ENCODE data around the gene TRAF1. TPM values are rescaled to one million over a fixed set of nuclear protein-coding genes. Genes with fewer than 3 reads are reported as not detected.

TRAF1 gene
- total RNA-seq, 4 donors from 2014 or later: 2.2 to 7.2 (median 4.3) TPM

DNA sequence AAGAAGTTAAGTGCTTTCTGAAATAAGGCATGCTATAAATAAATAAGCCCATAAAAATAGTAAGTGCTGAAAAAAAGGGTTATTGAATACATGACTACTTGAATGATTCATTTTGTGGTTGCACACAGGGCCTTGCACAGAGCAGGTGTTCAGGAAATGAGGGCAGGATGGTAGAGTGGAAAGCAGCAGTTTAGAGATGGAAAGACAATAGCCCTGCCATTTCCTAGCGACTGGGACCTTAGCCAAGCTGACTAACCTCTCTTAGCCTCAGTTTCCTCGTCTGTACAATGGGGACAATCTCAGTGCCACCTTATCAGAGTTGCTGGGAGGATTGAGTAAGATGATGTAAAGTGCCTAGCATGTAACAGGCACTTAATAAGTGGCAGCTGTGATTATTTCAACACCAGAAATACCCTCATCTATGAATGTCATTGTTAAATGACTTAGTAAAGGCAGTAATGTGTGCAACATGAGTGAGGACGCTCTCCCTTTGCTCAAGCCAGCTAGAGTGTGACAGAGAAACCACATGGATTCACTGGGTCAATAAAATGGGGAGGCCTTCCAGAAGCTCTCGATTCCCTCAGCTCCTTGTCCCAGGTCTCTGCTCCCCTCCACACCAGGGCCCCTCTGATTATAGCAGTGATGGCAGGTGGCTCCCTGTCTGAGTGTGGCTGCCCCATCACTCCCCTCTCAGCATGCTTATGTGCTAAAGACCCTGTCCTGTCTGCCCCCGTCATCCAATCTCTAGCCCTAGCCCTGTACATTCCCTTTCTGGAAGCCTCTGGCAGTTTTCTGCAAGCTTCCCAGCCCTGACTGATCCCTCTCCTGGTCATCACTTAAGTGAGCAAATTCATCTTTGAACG, 33.6 kb downstream of the TRAF1 start:
- in situ Hi-C loops (cut with MboI; ENCODE audit: low pct_ligation_motif_present in 1 of 4, low pct_unique_long_range_greater_than_20kb in 1 of 4, low sequenced_read_pairs in 3 of 4): no loop called here
- H3K36me3 ChIP-seq: no peaks in the 10 kb centered on the region
- H3K4me3 ChIP-seq: no peak overlapping the region
- peaks cover 9 to 47% (median 24%) of the 10 kb centered on the region in 4 donors for H3K4me1 ChIP-seq
- H3K27me3 ChIP-seq: no peaks in the 10 kb centered on the region
- TF ChIP-seq POLR2A (IDR thresholded peaks at IDR 0.05): no peak
- H3K27ac ChIP-seq: peak overlapping the region; percentile 50 to 70 (median 59)
- intact Hi-C loops (cut with DNase I; ENCODE audit: low total_unique reads): no loop called here
- WGBS, 2 donors (ENCODE audit: low coverage in 1 of 2): 25 to 62% methylated on average over 3 to 6 of the region's 6 CpGs
- no peaks in the 10 kb centered on the region for H3K9me3 ChIP-seq
- no peak for DNase-seq

DNA sequence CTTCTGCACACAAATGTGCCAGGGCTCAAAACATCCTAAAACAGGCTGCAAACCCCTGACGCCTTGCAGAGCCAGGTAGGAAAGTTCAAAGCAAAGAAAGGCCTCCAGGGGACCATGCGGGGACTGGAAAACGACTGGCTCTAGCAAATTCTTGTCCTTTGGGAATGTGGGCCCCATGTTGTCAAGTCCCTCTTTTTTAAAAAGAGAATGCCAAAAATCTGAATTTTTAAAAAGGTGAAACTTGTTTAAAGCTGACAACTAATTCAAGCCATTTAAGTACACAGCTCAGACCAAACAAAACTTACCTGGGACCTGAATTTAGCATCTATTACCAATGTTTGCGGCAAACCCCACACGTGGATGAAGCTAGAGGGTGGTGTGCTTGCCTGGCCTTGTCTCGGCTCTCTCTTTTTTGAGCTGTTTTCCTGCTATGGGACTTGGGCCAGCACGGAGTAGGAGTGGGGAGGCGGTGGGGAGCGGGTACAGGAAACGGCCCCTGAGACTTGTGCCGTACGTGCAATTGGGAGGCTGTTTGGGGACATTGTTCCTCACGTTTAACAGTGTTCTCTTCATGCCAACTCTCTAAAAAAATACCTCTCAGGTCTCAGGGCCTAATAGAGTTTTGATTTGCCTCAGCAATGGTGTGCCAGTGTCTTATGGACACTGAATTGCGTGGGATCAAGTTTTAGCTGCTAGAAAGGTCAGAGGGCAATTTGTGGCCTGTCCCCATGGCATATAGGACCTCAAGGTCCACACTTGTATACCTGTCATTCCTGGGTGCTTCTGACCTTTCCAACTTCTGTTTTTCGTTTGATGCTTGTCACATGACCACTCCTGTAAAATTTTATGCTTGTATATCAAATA, 34.5 kb downstream of the TRAF1 start:
- in situ Hi-C loops (cut with MboI; ENCODE audit: low pct_ligation_motif_present in 1 of 4, low pct_unique_long_range_greater_than_20kb in 1 of 4, low sequenced_read_pairs in 3 of 4): no loop called here
- TF ChIP-seq POLR2AphosphoS5 (IDR thresholded peaks at IDR 0.05) (no peak), POLR2A (IDR thresholded peaks at IDR 0.05) (no peak), EP300 (IDR thresholded peaks at IDR 0.05; ENCODE audit: low read depth) (no peak)
- TF ChIP-seq, protein P1, sequence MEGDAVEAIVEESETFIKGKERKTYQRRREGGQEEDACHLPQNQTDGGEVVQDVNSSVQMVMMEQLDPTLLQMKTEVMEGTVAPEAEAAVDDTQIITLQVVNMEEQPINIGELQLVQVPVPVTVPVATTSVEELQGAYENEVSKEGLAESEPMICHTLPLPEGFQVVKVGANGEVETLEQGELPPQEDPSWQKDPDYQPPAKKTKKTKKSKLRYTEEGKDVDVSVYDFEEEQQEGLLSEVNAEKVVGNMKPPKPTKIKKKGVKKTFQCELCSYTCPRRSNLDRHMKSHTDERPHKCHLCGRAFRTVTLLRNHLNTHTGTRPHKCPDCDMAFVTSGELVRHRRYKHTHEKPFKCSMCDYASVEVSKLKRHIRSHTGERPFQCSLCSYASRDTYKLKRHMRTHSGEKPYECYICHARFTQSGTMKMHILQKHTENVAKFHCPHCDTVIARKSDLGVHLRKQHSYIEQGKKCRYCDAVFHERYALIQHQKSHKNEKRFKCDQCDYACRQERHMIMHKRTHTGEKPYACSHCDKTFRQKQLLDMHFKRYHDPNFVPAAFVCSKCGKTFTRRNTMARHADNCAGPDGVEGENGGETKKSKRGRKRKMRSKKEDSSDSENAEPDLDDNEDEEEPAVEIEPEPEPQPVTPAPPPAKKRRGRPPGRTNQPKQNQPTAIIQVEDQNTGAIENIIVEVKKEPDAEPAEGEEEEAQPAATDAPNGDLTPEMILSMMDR (IDR thresholded peaks at IDR 0.05): no peak
- H3K36me3 ChIP-seq: no peaks in the 10 kb centered on the region
- DNase-seq: no peak
- no peaks in the 10 kb centered on the region for H3K9me3 ChIP-seq
- no peak overlapping the region for H3K4me3 ChIP-seq
- intact Hi-C loops (cut with DNase I; ENCODE audit: low total_unique reads): no loop called here
- peak overlapping the region; percentile 50 to 70 (median 59) for H3K27ac ChIP-seq
- H3K27me3 ChIP-seq: no peaks in the 10 kb centered on the region
- 21 to 46% methylated on average over 1 to 15 of the region's 15 CpGs for WGBS, 2 donors (ENCODE audit: low coverage in 1 of 2)
- H3K4me1 ChIP-seq: peaks cover 9 to 43% (median 24%) of the 10 kb centered on the region in 4 donors

DNA sequence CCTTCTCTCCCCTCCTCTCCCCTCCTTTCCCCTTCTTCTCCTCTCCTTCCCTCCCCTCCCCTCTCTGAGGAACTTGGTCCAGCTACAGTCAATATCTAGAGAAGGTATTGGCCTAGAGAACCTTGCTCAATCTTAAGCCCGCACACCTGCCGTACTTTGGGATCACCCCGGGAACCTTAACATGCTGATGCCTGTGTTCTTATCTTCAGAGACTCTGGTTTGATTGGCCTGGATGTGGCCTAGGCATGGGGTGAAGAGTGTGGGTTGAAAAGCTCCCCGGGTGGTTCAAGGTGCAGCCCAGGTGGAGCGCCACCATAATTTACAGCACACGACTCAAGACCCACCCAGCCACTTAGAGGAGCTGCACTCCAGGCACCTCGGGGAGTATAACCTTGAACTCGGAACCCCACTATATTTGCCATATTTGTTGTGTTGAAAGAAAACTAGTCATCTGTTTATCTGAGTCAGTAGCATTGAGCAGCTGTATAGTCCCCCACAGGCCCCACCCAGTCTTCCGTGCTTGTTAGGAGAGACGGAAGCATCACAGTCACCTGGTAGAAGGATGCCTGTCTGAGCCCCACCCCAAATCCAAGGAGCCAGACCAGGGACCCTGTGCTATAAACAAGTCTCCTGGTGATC, 35.2 kb downstream of the TRAF1 start:
- TF ChIP-seq POLR2A (IDR thresholded peaks at IDR 0.05): no peak
- TF ChIP-seq POLR2AphosphoS5 (IDR thresholded peaks at IDR 0.05): no peak
- TF ChIP-seq, protein P1 (IDR thresholded peaks at IDR 0.05): no peak
- no peak for TF ChIP-seq EP300 (IDR thresholded peaks at IDR 0.05; ENCODE audit: low read depth)
- Histone ChIP-seq H3K27me3 (no peaks in the 10 kb centered on the region), H3K4me1 (peaks cover 9 to 38% (median 25%) of the 10 kb centered on the region in 4 donors), H3K36me3 (no peaks in the 10 kb centered on the region), H3K27ac (peak overlapping the region; percentile 53 to 70 (median 62)), H3K9me3 (no peaks in the 10 kb centered on the region), H3K4me3 (no peak overlapping the region)
- no peak for DNase-seq
- WGBS, 2 donors (ENCODE audit: low coverage in 1 of 2): 53% methylated on average over 10 of the region's 10 CpGs; no CpG with 5 or more reads in 1 of the 2 donors
- in situ Hi-C loops (cut with MboI; ENCODE audit: low pct_ligation_motif_present in 1 of 4, low pct_unique_long_range_greater_than_20kb in 1 of 4, low sequenced_read_pairs in 3 of 4): no loop called here
- intact Hi-C loops (cut with DNase I; ENCODE audit: low total_unique reads): no loop called here

DNA sequence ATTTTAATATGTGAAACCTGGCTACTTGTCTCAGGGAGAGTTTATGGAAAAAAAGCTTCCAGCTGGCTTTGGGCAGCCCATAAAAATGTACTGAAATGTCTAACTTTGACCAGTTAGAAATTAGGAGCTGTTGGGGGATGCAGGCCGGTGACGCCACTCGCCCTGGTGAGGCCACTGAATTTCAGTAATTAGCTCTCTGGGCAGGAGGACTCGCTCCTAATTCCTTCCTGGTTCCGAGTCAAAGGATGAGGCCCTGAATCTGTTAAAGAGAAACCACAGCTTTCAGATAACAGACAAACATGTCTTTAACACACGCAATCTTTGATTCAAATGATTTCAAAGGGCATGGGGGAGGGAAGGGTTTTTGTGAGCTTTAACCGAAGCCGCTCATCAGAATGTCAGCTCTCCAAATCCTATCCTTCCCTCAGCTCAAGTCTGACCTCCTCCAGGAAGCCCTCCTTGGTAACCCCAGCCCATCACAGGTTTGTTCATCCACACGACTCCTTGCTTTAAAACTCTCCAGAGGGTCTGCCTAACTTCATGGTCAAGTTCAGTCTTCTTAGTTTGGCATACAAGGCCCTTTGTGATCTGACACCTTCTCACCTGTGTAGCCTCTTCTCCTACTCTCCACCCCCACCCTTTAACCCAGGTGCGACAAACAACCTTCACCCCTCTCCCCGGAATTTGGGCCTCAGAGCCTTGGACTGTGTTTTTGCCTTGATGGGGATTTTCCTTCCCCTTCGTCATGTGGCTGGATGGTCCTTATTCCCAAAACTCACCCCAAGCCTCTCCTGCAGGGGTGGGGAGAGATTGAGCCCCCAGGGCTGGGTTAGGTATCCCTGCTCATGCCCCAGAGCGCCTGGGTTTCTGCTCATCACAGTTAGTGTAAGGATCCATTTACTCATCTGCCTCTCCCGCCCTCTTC, 36.0 kb downstream of the TRAF1 start:
- Histone ChIP-seq H3K27me3 (no peaks in the 10 kb centered on the region), H3K4me1 (peaks cover 9 to 45% (median 30%) of the 10 kb centered on the region in 4 donors), H3K9me3 (no peaks in the 10 kb centered on the region), H3K27ac (peak overlapping the region; percentile 15 to 65 (median 62)), H3K36me3 (no peaks in the 10 kb centered on the region), H3K4me3 (no peak overlapping the region)
- no peak for DNase-seq
- intact Hi-C loops (cut with DNase I; ENCODE audit: low total_unique reads) (no loop called here), in situ Hi-C loops (cut with MboI; ENCODE audit: low pct_ligation_motif_present in 1 of 4, low pct_unique_long_range_greater_than_20kb in 1 of 4, low sequenced_read_pairs in 3 of 4) (no loop called here)
- 61 to 71% methylated on average over 10 to 14 of the region's 14 CpGs for WGBS, 2 donors (ENCODE audit: low coverage in 1 of 2)
- TF ChIP-seq EP300 (IDR thresholded peaks at IDR 0.05; ENCODE audit: low read depth): no peak
- TF ChIP-seq POLR2A (IDR thresholded peaks at IDR 0.05): no peak
- TF ChIP-seq, protein P1 (IDR thresholded peaks at IDR 0.05): no peak
- no peak for TF ChIP-seq POLR2AphosphoS5 (IDR thresholded peaks at IDR 0.05)
